ENCODE data around the gene PRAME.

PRAME gene

GRCh38 chr22:22535662-22536061, 23.4 kb downstream of the PRAME start:
- Histone ChIP-seq H3K36me3 (ENCODE audit: insufficient read depth, low read length) (no peaks in the 10 kb centered on the region), H3K4me2 (ENCODE audit: low read depth, low read length, poor library complexity, severe bottlenecking) (no peak overlapping the region), H3K4me1 (ENCODE audit: insufficient read depth, low read length, poor library complexity, severe bottlenecking) (no peaks in the 10 kb centered on the region), H3K9ac (ENCODE audit: low read depth, low read length, poor library complexity, severe bottlenecking) (no peak overlapping the region), H3K4me3 (ENCODE audit: low read length, poor library complexity, severe bottlenecking) (no peak overlapping the region), H3K27me3 (ENCODE audit: insufficient read depth, low read length, poor library complexity, severe bottlenecking) (no peaks in the 10 kb centered on the region), H3K9me3 (ENCODE audit: insufficient read depth, low read depth, low read length) (no peaks in the 10 kb centered on the region), H2AFZ (ENCODE audit: low read length) (no peak overlapping the region), H3F3A (ENCODE audit: low read depth) (no peaks in the 10 kb centered on the region), H4K20me1 (ENCODE audit: insufficient read depth, low read length, poor library complexity, severe bottlenecking) (no peaks in the 10 kb centered on the region), H3K9me2 (replicated peaks; ENCODE audit: low read depth, low read length) (no peaks in the 10 kb centered on the region), H3K79me2 (ENCODE audit: insufficient read depth, low read length) (no peaks in the 10 kb centered on the region)
- TF ChIP-seq EZH2phosphoT487 (IDR thresholded peaks at IDR 0.05; ENCODE audit: borderline replicate concordance) (no peak), CTCF (conservative IDR thresholded peaks at IDR 0.05; ENCODE audit: low read length) (no peak)

GRCh38 chr22:22534604-22535415, 24.3 kb downstream of the PRAME start:
- H3F3A ChIP-seq (ENCODE audit: low read depth), result no peaks in the 10 kb centered on the region
- H2AFZ ChIP-seq (ENCODE audit: low read length), result no peak overlapping the region
- H3K4me2 ChIP-seq (ENCODE audit: low read depth, low read length, poor library complexity, severe bottlenecking), result no peak overlapping the region
- H3K9ac ChIP-seq (ENCODE audit: low read depth, low read length, poor library complexity, severe bottlenecking), result no peak overlapping the region
- H3K9me3 ChIP-seq (ENCODE audit: insufficient read depth, low read depth, low read length), result no peaks in the 10 kb centered on the region
- H3K4me1 ChIP-seq (ENCODE audit: insufficient read depth, low read length, poor library complexity, severe bottlenecking), result no peaks in the 10 kb centered on the region
- no peaks in the 10 kb centered on the region for H4K20me1 ChIP-seq (ENCODE audit: insufficient read depth, low read length, poor library complexity, severe bottlenecking)
- H3K9me2 ChIP-seq (replicated peaks; ENCODE audit: low read depth, low read length), result no peaks in the 10 kb centered on the region
- TF ChIP-seq EZH2phosphoT487 (IDR thresholded peaks at IDR 0.05; ENCODE audit: borderline replicate concordance) (no peak), CTCF (conservative IDR thresholded peaks at IDR 0.05; ENCODE audit: low read length) (no peak)
- H3K36me3 ChIP-seq (ENCODE audit: insufficient read depth, low read length), result no peaks in the 10 kb centered on the region
- H3K27me3 ChIP-seq (ENCODE audit: insufficient read depth, low read length, poor library complexity, severe bottlenecking), result no peaks in the 10 kb centered on the region
- H3K4me3 ChIP-seq (ENCODE audit: low read length, poor library complexity, severe bottlenecking), result no peak overlapping the region
- no peaks in the 10 kb centered on the region for H3K79me2 ChIP-seq (ENCODE audit: insufficient read depth, low read length)

GRCh38 chr22:22533863-22534262, 25.2 kb downstream of the PRAME start:
- Histone ChIP-seq H3K4me1 (ENCODE audit: insufficient read depth, low read length, poor library complexity, severe bottlenecking) (no peaks in the 10 kb centered on the region), H3K9me2 (replicated peaks; ENCODE audit: low read depth, low read length) (no peaks in the 10 kb centered on the region), H3K9me3 (ENCODE audit: insufficient read depth, low read depth, low read length) (no peaks in the 10 kb centered on the region), H2AFZ (ENCODE audit: low read length) (no peak overlapping the region), H3K4me2 (ENCODE audit: low read depth, low read length, poor library complexity, severe bottlenecking) (no peak overlapping the region), H3K36me3 (ENCODE audit: insufficient read depth, low read length) (no peaks in the 10 kb centered on the region), H3F3A (ENCODE audit: low read depth) (no peaks in the 10 kb centered on the region), H3K79me2 (ENCODE audit: insufficient read depth, low read length) (no peaks in the 10 kb centered on the region), H3K9ac (ENCODE audit: low read depth, low read length, poor library complexity, severe bottlenecking) (no peak overlapping the region), H3K4me3 (ENCODE audit: low read length, poor library complexity, severe bottlenecking) (no peak overlapping the region), H3K27me3 (ENCODE audit: insufficient read depth, low read length, poor library complexity, severe bottlenecking) (no peaks in the 10 kb centered on the region), H4K20me1 (ENCODE audit: insufficient read depth, low read length, poor library complexity, severe bottlenecking) (no peaks in the 10 kb centered on the region)
- TF ChIP-seq EZH2phosphoT487 (IDR thresholded peaks at IDR 0.05; ENCODE audit: borderline replicate concordance), result no peak
- TF ChIP-seq CTCF (conservative IDR thresholded peaks at IDR 0.05; ENCODE audit: low read length), result no peak
